GM23248 (cell line): ENCODE measurements around the gene CORO2A.

Experiments used
- EZH2 ChIP-seq: fragments of 200-600 bp; sonication (generic); IDR thresholded peaks from 2 replicates; pipeline ENCODE4 v1.6.1; 2018; ENCODE audit warnings: antibody characterized with exemption, mild to moderate bottlenecking; ENCODE audit not compliant: insufficient read depth, poor library complexity, severe bottlenecking
- EZH2phosphoT487 ChIP-seq: fragments of 200-600 bp; sonication (generic); IDR thresholded peaks from 2 replicates; pipeline ENCODE4 v1.6.1; 2018; ENCODE audit warnings: antibody characterized with exemption, moderate library complexity, mild to moderate bottlenecking, low read depth; ENCODE audit not compliant: insufficient read depth

DNA sequence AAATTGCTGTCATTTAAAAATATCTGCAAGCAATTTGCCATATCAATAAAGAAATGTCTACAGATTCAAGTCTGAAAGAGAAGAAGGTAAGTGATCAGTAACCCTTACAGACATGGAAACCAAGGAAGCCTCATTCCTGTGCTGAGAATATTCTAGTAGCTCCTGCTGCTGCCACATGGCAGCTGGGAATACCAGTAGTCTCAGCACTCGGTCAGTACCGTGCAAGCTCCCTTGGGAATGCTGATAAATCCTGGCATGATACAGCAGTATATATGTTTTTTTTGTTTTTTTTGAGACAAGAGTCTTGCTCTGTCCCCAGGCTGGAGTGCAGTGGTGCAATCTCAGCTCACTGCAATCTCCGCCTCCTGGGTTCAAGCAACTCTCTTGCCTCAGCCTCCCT, 108.0 kb downstream of the CORO2A start:
- TF ChIP-seq EZH2 (no peak), EZH2phosphoT487 (no peak)
